NCI-H1092 treated with DMSO at 0.1 percent for 48 hours (cell line): ENCODE data around the gene ZDHHC17.

Experiments used
- DNase-seq: peaks from one replicate; lab custom pipeline; 2025; lab: John Stamatoyannopoulos, UW

ZDHHC17 gene

DNA sequence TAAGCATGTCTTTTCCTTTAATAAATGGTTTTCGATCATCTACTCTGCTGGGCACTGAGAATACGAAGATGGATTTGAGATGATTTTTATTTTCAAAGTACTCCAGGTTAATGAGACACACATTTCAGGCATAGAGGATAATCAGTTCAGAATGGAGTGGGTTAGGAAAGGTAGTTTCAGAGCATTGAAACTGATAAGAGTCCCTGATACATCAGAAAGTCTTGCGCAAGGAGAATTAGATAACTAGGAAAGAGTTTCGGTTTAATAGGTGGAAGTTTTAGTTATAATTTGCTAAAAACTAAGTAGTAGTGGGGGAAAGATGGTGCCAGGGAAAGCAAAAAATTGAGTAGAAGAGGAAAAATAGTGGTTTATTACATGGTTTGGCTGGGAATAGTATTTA, 50.1 kb downstream of the ZDHHC17 start:
- no peak for DNase-seq

- no peak for DNase-seq
These were observed 57.1 kb downstream of the ZDHHC17 start for GRCh38 chr12:76820888-76821482.

DNA sequence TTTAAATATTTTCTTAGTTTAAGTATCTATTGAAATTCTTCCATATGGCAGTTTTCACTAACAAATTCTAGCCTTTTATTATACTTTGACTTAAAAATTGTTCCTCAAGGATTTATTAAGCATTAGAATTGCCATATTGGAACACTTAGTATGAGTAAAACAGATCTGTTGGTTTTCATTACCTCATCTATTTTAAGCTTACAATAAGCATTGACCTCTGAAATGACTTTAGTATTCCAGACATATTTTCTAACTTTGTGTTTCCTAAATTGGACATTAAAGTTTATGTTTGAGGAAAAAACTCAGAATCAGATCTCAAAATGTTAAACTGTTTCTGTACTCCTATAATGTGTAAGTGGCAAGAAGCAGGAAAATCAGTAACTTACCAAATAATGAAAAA, 66.5 kb downstream of the ZDHHC17 start:
- DNase-seq, result no peak

DNA sequence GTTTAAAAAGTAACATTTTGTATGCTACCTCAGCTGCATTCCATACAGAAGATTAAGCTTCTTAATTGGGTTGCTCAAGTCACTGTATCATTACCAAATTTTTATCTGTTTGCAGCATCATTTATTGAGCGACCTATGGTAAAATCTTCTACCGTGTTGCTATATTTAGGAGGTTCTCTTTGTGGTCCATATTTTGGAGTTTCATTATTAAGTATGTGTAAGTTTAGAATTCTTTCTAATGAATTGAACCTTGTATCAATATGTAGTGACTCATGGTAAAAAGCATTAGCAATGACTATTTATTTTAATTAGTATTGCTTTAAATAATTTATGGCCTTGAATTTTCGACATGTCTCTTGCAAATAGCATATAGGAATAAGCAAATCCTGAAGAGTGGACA, 72.7 kb downstream of the ZDHHC17 start:
- no peak for DNase-seq

DNA sequence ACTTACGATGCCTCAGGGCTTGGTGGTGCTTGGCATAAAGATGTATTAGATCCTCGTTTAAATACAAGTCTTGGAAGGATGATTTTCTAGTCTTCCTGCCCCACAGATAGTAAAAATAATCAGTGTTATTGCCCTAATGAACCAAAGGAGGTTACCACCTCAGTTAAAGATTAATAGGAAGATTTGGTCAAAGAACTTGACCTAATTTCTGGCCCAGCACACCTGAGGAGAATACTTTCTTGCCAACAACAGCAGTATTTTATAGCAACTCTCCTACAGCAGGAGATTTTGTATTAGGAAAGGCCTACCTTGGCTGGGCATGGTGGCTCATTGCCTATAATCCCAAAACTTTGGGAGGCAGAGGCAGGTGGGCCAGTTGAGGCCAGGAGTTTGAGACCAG, 83.3 kb downstream of the ZDHHC17 start:
- DNase-seq, result no peak

- DNase-seq, result no peak
These were observed 84.2 kb downstream of the ZDHHC17 start for GRCh38 chr12:76848132-76848531.

DNA sequence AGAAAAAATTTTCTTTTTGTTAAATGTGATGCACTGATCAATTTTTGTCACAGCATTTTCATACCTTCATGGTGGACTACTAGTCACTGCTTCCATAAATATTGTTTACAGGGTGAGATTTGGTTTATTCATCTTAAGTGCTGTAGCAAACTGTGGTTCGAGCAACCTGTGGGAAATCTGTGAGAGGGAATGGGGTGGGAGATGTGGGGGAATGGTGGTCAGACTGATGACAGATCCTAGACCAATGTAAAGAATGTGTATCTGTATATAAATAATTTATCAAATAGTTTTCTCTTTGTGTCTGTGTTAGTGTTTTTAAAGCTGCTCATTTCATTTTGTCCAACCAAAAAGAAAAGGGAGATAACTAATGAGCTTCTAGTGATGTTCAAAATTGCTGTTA, 88.2 kb downstream of the ZDHHC17 start:
- no peak for DNase-seq

- no peak for DNase-seq
These were observed 91.4 kb downstream of the ZDHHC17 start for GRCh38 chr12:76855271-76855670.

- DNase-seq, result no peak
These were observed 92.2 kb downstream of the ZDHHC17 start for GRCh38 chr12:76856018-76856644.

GRCh38 chr12:76859611-76860010, 95.7 kb downstream of the ZDHHC17 start:
- DNase-seq, result no peak

- DNase-seq, result no peak
These were observed 96.3 kb downstream of the ZDHHC17 start for GRCh38 chr12:76860256-76860655.

GRCh38 chr12:76863005-76863670, 99.2 kb downstream of the ZDHHC17 start:
- no peak for DNase-seq

GRCh38 chr12:76863837-76864236, 99.9 kb downstream of the ZDHHC17 start:
- no peak for DNase-seq

DNA sequence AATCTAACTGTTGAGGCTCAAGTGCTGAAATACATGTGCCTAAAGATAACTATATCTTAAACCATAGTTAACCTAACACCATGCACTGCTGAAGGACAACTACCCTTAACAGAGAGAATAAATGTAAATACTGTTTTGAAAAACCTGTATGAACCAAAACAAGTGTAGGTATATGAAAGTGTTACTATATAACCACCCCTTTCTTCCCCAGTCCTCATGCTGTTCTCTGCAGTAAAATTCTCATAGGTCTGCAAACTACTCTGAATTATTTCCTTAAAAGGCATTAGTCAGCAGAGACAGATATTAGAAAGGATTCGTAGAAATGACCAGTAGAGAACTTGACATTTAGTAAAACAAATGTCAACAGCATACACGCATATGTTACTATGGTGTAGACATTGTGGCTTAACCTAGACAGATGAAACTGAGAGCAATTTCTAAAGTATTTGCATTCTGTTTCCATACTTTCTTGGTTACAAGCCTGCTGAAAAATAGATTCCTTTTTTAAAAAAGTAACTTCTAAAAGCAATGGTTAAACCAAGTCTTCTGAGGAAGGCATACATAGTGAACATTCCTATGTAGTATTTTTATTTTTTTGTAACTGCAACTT, 101.0 kb downstream of the ZDHHC17 start:
- DNase-seq, result no peak

- DNase-seq, result no peak
These were observed 102.2 kb downstream of the ZDHHC17 start for GRCh38 chr12:76866151-76866567.

DNA sequence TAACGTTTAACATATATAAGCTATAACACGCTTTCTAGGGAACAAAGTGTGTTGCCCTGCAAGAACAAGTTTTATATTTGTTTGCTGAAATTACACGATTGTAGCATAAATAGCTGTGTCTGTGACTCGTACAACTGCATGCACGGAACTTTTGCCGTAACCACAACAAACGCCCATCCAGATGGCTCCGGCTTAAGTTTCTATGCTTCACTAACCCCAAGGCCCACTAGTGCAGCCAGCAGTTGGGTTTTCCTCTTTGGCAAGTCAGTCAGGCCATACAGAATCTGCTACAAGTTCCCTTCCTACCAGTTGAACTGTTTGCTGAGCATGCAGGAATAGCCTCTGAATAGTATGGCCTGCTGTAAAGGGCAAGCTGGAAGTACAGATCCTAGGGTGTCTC, 102.8 kb downstream of the ZDHHC17 start:
- no peak for DNase-seq

GRCh38 chr12:76871082-76871481, 107.2 kb downstream of the ZDHHC17 start:
- DNase-seq, result no peak

DNA sequence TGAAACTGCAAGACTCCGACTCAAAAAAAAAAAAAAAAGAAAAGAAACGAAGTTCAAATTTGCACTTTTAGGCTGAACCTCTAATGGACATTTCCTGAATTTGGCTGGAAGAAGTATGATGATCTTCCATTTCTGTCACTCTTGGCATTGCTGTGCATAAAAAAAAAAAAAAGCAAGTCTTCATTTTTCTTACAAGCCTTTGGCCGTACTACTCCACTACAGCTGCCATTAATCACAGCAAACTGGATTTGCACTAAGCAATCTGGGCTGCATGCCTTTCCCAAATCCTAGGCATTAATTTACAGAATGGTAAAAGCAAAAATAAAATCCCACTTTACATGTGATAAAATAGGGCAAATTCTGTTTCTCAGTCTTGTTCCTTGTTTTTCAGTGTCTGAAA, 107.8 kb downstream of the ZDHHC17 start:
- DNase-seq, result no peak

GRCh38 chr12:76872415-76872814, 108.5 kb downstream of the ZDHHC17 start:
- no peak for DNase-seq

- no peak for DNase-seq
These were observed 110.1 kb downstream of the ZDHHC17 start for GRCh38 chr12:76874027-76874426.

DNA sequence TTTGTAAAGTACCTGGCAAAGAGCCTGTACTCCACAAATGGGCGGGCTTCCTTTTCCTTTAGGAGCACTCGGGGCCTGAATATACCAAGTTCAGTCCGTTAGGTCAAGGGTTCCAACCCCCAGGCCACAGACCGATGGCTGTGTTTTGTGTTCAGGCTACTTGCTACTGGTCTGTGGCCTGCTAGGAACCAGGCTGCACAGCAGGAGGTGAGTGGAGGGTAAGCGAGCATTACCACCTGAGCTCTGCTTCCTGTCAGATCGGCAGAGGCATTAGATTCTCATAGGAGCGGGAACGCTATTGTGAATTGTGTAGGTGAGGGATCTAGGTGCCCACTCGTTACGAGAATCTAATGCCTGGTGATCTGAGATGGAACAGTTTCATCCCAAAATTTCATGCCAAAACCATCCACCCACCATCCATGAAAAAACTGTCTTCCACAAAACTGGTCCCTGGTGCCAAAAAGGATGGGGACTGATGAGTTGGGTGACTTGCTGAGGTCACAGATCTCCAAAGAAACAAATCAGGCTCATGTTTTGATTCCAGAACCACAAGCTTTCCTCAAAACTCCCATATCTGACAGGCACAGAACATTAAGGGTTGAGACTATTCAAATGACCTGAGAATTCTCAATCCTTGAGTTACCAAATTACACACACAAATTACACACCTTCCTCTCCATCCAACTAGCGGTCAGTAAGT, 110.7 kb downstream of the ZDHHC17 start:
- no peak for DNase-seq

DNA sequence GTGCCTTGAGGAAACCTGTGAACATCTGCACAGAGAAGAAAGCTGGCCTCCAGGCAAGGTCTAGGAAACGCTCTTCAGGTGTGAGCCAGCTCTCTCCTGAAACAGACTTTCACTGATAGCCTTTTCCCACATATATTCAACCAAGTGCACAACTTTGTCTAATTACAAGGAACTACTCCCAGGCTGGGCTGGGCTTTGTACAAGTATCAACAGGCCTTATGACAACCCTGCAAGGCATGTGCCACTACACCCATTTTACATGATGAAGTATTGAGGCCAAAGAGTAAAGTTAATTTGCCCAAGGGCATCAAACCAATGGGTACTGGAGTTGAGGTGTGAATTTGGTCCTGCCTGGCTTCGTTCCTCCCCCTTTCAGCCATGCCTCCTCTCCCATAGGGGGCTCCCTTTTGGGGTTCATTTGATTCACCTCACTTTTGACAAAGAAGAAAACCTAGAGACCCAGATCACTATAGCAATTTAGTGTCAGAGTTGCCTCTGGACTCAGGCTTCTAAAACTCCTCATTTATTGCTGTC, 112.8 kb downstream of the ZDHHC17 start:
- no peak for DNase-seq
